GM12878 (cell line): ENCODE results near the gene SLC9A8. TPM values are rescaled to one million over a fixed set of nuclear protein-coding genes. Genes with fewer than 3 reads are reported as not detected.
A peak's percentile ranks its signal among the peaks of the same experiment; 100 is the strongest.

Experiments used
- ATAC-seq: fragments of 200-7000 bp; cut with Tn5 transposase; 3 replicates; pipeline ENCODE4 v1.9.1; 2020; ENCODE audit warnings: mild to moderate bottlenecking, moderate library complexity
- BruUV-seq: library from RNA; stranded (reverse); fragments of 400-500 nt; replicated peaks from 2 replicates; lab custom pipeline; 2021; lab: Mats Ljungman, UMichigan
- CTCF ChIA-PET: fragments of 300-600 bp; sonication (Branson Sonifier 250); formaldehyde crosslinking; extraction: SDS; loops from one replicate; lab custom pipeline; 2021; ENCODE audit warnings: inconsistent platforms; lab: Yijun Ruan, JAX
- POLR2A ChIA-PET: fragments of 350-600 bp; formaldehyde crosslinking; extraction: SDS; loops from one replicate; lab custom pipeline; 2021; ENCODE audit warnings: inconsistent platforms; lab: Charles Lee
- RAD21 ChIA-PET: fragments of 300-600 bp; sonication (Branson Sonifier 250); formaldehyde crosslinking; loops from one replicate; lab custom pipeline; 2023; ENCODE audit warnings: antibody characterized with exemption; ENCODE audit not compliant: unreplicated experiment; lab: Charles Lee
- SMC1A ChIA-PET: fragments of 300-600 bp; sonication (Branson Sonifier 250); formaldehyde crosslinking; loops from one replicate; lab custom pipeline; 2023; ENCODE audit not compliant: unreplicated experiment, uncharacterized antibody; lab: Charles Lee
- DNase-seq: peaks from one replicate; pipeline ENCODE4 v3.0.0-alpha.2; 2011; ENCODE audit warnings: low read depth, low spot score
- FAIRE-seq: peaks from 3 replicates; lab custom pipeline; 2011; peaks lifted over from hg19 to GRCh38; lab: Jason Lieb, UNC
- H2AFZ ChIP-seq: 2 replicates; pipeline ENCODE4 v1.6.0; 2011; ENCODE audit warnings: low read depth, low read length, control low read depth; ENCODE audit not compliant: control insufficient read depth
- H3K27ac ChIP-seq: 2 replicates; pipeline ENCODE4 v1.5.1; 2011; ENCODE audit warnings: control low read depth; ENCODE audit not compliant: control insufficient read depth, insufficient read depth
- H3K27me3 ChIP-seq, 2 experiments: replicated peaks in 1 of 2; 2 replicates each; pipeline versions ENCODE4 v1.6.0 to v1.6.1; 2011; ENCODE audit warnings: low read length in 1 of 2; ENCODE audit not compliant: control insufficient read depth in 2 of 2, insufficient read depth in 2 of 2
- H3K36me3 ChIP-seq, 2 experiments: 2 replicates each; pipeline ENCODE4 v1.5.1; 2011; ENCODE audit warnings: low read length in 1 of 2; ENCODE audit not compliant: control insufficient read depth in 2 of 2, insufficient read depth in 2 of 2
- H3K4me1 ChIP-seq: 2 replicates; pipeline ENCODE4 v1.6.1; 2011; ENCODE audit warnings: mild to moderate bottlenecking, low read length, moderate library complexity, mixed read lengths; ENCODE audit not compliant: control insufficient read depth, insufficient read depth
- H3K4me2 ChIP-seq: 2 replicates; pipeline ENCODE4 v1.6.0; 2011; ENCODE audit warnings: control low read depth; ENCODE audit not compliant: control insufficient read depth, insufficient read depth
- H3K4me3 ChIP-seq: fragments of 200-600 bp; sonication (generic); 2 replicates; pipeline ENCODE4 v1.5.1; 2016
- H3K79me2 ChIP-seq: 2 replicates; pipeline ENCODE4 v1.6.0; 2011; ENCODE audit warnings: low read length; ENCODE audit not compliant: control insufficient read depth, insufficient read depth
- H3K9ac ChIP-seq: 2 replicates; pipeline ENCODE4 v1.8.0; 2011; ENCODE audit warnings: low read length, control low read depth, mixed read lengths; ENCODE audit not compliant: control insufficient read depth, insufficient read depth
- H3K9me3 ChIP-seq: replicated peaks from 3 replicates; pipeline ENCODE4 v1.5.1; 2011; ENCODE audit warnings: mild to moderate bottlenecking, low read length; ENCODE audit not compliant: control insufficient read depth, insufficient read depth
- H4K20me1 ChIP-seq: 2 replicates; pipeline ENCODE4 v1.6.0; 2011; ENCODE audit not compliant: control insufficient read depth, insufficient read depth
- HSF1 ChIP-seq: fragments of 150-350 bp; IDR thresholded peaks from 2 replicates; pipeline ENCODE4 v1.6.1; 2014; ENCODE audit warnings: mild to moderate bottlenecking, low read depth, low read length
- KAT2A ChIP-seq: conservative IDR thresholded peaks from 2 replicates; pipeline ENCODE4 v1.6.1; 2011; ENCODE audit warnings: low read depth, low read length; ENCODE audit not compliant: control insufficient read depth
- NRF1 ChIP-seq: conservative IDR thresholded peaks from 2 replicates; pipeline ENCODE4 v1.6.1; 2011; ENCODE audit warnings: mild to moderate bottlenecking, low read depth, low read length, improper control_type of control experiment
- POLR2A ChIP-seq: IDR thresholded peaks from 2 replicates; pipeline ENCODE4 v1.6.1; 2011; ENCODE audit warnings: low read depth, mild to moderate bottlenecking, low read length
- YBX1 ChIP-seq: fragments of 450-650 bp; IDR thresholded peaks from 2 replicates; pipeline ENCODE4 v1.6.1; 2016; ENCODE audit warnings: antibody characterized with exemption
- WGBS: methylation state at CpG from one replicate; pipeline ENCODE4 v1.1.6; 2016; ENCODE audit warnings: low lambda C conversion rate; ENCODE audit not compliant: insufficient replicate concordance, insufficient coverage; ENCODE audit errors: missing lambda C conversion rate; 5-methylcytosine and 5-hydroxymethylcytosine counted together
- in situ Hi-C: fragments of 300-500 bp; cut with MboI; formaldehyde crosslinking; loops from 9 replicates; pipeline ENCODE4 v1.14.3; 2018; ENCODE audit warnings: mixed read lengths
- intact Hi-C: fragments of 100-400 bp; cut with micrococcal nuclease; formaldehyde crosslinking; loops from one replicate; pipeline ENCODE4 v1.14.2; 2022; ENCODE audit not compliant: unreplicated experiment
- polyA plus RNA-seq, 11 experiments: library from polyadenylated mRNA; depleted of rRNA in 4 of 11; unstranded in 6 of 11; stranded (reverse) in 5 of 11; fragments of >200 nt; fragmentation: Nextera tagmentation in 4 of 11; fragmentation: Illumina TruSeq in 1 of 11; extraction: Ambion mirVana in 4 of 11; extraction: Trizol in 1 of 11; gene quantifications; 1 replicate in 1 of 11; 2 replicates in 10 of 11; pipeline versions ENCODE4 v1.2.1 to v1.2.3, GENCODE V29; 2011 to 2016; ENCODE audit warnings: inconsistent platforms in 2 of 11, missing spikeins in 2 of 11, low read depth in 1 of 11
- total RNA-seq, 4 experiments: library from RNA; depleted of rRNA in 3 of 4; stranded (reverse); fragments of >200 nt in 3 of 4; fragmentation: Illumina TruSeq in 1 of 4; extraction: Trizol in 1 of 4; gene quantifications; 2 replicates each; pipeline versions ENCODE4 v1.2.1 to v1.2.3, GENCODE V29; 2013 to 2021

The SLC9A8 gene
- total and polyA plus RNA-seq, 10 of the 15 experiments (the other 5 are each of a cell fraction or from before 2014, with no cell fraction given), result 0.40 to 15.5 (median 6.5) TPM

- POLR2A ChIA-PET, result interaction anchor here (0.6 to 1.4 kb wide), 2 partner anchors 46 to 612 kb away, joined by 3 to 4 read pairs; no protein-coding TSS in a partner anchor
- Histone ChIP-seq H3K27me3 (no peaks in the 10 kb centered on the region), H3K4me1 (peaks cover 21% of the 10 kb centered on the region), H3K9me3 (no peaks in the 10 kb centered on the region), H3K4me2 (no peak overlapping the region), H2AFZ (no peak overlapping the region), H4K20me1 (no peaks in the 10 kb centered on the region), H3K9ac (no peak overlapping the region), H3K36me3 (peaks cover 8 to 30% of the 10 kb centered on the region in 2 experiments), H3K27ac (no peak overlapping the region), H3K4me3 (no peak overlapping the region), H3K79me2 (no peaks in the 10 kb centered on the region)
- ATAC-seq (no peak), DNase-seq (no peak), FAIRE-seq (no peak)
- peak; percentile 61 for TF ChIP-seq POLR2A
- TF ChIP-seq KAT2A, result no peak
- no peak for TF ChIP-seq HSF1
- no peak for TF ChIP-seq YBX1
- no peak for TF ChIP-seq NRF1
- RAD21 ChIA-PET, result interaction anchor here (1.0 to 2.7 kb wide), 7 partner anchors 35 to 348 kb away, joined by 3 to 17 read pairs (median 4); no protein-coding TSS in a partner anchor
- BruUV-seq, result no TSS peak
- 75% methylated on average over 9 of the region's 9 CpGs for WGBS
- SMC1A ChIA-PET, result interaction anchor here (0.6 to 5.6 kb wide), 3 partner anchors 40 to 279 kb away, joined by 3 to 44 read pairs (median 3); no protein-coding TSS in a partner anchor
- in situ Hi-C loops (no loop called here), intact Hi-C loops (loop anchor here (5.0 kb wide), 1 partner anchor 557 kb away; no protein-coding TSS in a partner anchor)
- CTCF ChIA-PET, result interaction anchor here (0.7 to 3.4 kb wide), 23 partner anchors 10 to 559 kb away, joined by 3 to 21 read pairs (median 4); no protein-coding TSS in a partner anchor
These were observed 76.6 kb downstream of the SLC9A8 start for GRCh38 chr20:49889001-49889934.
